Nephron (organoid): Measurements from ENCODE around the gene NCF2.

Experiments used
- H3K27ac Mint-ChIP-seq, 3 experiments: 2 replicates each; pipeline ENCODE4 v1.8.0; 2020; ENCODE audit warnings: mixed read lengths in 3 of 3, mild to moderate bottlenecking in 2 of 3, moderate library complexity in 1 of 3
- H3K27me3 Mint-ChIP-seq: 2 replicates; pipeline ENCODE4 v1.8.0; 2021; ENCODE audit warnings: low read depth, mild to moderate bottlenecking, moderate library complexity, mixed read lengths
- H3K36me3 Mint-ChIP-seq: 2 replicates; pipeline ENCODE4 v1.8.0; 2020; ENCODE audit warnings: low read depth, mixed read lengths
- H3K4me1 Mint-ChIP-seq: 2 replicates; pipeline ENCODE4 v1.8.0; 2020; ENCODE audit warnings: mixed read lengths
- H3K4me3 Mint-ChIP-seq, 3 experiments: 2 replicates each; pipeline ENCODE4 v1.8.0; 2020; ENCODE audit warnings: mild to moderate bottlenecking in 3 of 3, mixed read lengths in 3 of 3, moderate library complexity in 2 of 3
- H3K9me3 Mint-ChIP-seq: 2 replicates; pipeline ENCODE4 v1.8.0; 2020; ENCODE audit warnings: mixed read lengths
- TF ChIP-seq, protein P1 (sequence below), 3 experiments: fragments of 200-600 bp; sonication (generic); IDR thresholded peaks; one replicate each; pipeline ENCODE4 v1.5.0; 2021; ENCODE audit warnings: antibody characterized with exemption in 3 of 3; ENCODE audit not compliant: unreplicated experiment in 3 of 3

NCF2 gene

GRCh38 chr1:183565261-183565660 is 25.0 kb downstream of the NCF2 start:
- no peaks in the 10 kb centered on the region for H3K9me3 Mint-ChIP-seq
- H3K36me3 Mint-ChIP-seq = no peaks in the 10 kb centered on the region
- no peak overlapping the region for H3K4me3 Mint-ChIP-seq
- TF ChIP-seq, protein P1, sequence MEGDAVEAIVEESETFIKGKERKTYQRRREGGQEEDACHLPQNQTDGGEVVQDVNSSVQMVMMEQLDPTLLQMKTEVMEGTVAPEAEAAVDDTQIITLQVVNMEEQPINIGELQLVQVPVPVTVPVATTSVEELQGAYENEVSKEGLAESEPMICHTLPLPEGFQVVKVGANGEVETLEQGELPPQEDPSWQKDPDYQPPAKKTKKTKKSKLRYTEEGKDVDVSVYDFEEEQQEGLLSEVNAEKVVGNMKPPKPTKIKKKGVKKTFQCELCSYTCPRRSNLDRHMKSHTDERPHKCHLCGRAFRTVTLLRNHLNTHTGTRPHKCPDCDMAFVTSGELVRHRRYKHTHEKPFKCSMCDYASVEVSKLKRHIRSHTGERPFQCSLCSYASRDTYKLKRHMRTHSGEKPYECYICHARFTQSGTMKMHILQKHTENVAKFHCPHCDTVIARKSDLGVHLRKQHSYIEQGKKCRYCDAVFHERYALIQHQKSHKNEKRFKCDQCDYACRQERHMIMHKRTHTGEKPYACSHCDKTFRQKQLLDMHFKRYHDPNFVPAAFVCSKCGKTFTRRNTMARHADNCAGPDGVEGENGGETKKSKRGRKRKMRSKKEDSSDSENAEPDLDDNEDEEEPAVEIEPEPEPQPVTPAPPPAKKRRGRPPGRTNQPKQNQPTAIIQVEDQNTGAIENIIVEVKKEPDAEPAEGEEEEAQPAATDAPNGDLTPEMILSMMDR (IDR thresholded peaks at IDR 0.05; ENCODE audit: unreplicated experiment in 3 of 3) = no peak
- H3K27ac Mint-ChIP-seq = peak overlapping the region in 1 of 3 experiments; percentile 4
- H3K27me3 Mint-ChIP-seq = peaks cover 10% of the 10 kb centered on the region
- H3K4me1 Mint-ChIP-seq = peaks cover 6% of the 10 kb centered on the region

GRCh38 chr1:183562701-183563100 is 27.6 kb downstream of the NCF2 start:
- TF ChIP-seq, protein P1 (IDR thresholded peaks at IDR 0.05; ENCODE audit: unreplicated experiment in 3 of 3) = no peak
- Mint-ChIP-seq H3K27me3 (peaks cover 4% of the 10 kb centered on the region), H3K4me3 (no peak overlapping the region), H3K9me3 (no peaks in the 10 kb centered on the region), H3K27ac (peak overlapping the region in 1 of 3 experiments; percentile 59), H3K36me3 (peaks cover 3% of the 10 kb centered on the region), H3K4me1 (no peaks in the 10 kb centered on the region)

DNA sequence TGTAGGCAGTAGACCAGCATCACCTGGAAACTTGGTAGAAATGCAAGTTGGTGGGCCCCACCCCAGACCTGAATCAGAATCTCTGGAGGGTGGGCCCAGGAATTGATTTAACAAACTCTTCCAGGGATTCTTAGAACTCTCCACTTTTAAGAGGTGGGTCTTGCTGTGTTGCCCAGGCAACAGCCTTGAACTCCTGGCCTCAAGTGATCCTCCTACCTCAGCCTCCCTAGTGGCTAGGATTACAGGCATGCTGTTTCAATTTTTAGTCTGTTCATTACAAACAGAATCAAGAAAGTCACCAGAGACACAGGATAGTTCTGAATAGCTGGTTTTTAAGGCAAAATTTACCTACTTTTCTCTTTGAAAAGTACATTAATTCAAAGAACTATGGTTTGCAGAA is 31.2 kb downstream of the NCF2 start:
- Mint-ChIP-seq H3K27ac (no peak overlapping the region), H3K9me3 (no peaks in the 10 kb centered on the region), H3K27me3 (no peaks in the 10 kb centered on the region), H3K36me3 (peaks cover 11% of the 10 kb centered on the region), H3K4me1 (no peaks in the 10 kb centered on the region), H3K4me3 (no peak overlapping the region)
- TF ChIP-seq, protein P1 (IDR thresholded peaks at IDR 0.05; ENCODE audit: unreplicated experiment in 3 of 3) = no peak

DNA sequence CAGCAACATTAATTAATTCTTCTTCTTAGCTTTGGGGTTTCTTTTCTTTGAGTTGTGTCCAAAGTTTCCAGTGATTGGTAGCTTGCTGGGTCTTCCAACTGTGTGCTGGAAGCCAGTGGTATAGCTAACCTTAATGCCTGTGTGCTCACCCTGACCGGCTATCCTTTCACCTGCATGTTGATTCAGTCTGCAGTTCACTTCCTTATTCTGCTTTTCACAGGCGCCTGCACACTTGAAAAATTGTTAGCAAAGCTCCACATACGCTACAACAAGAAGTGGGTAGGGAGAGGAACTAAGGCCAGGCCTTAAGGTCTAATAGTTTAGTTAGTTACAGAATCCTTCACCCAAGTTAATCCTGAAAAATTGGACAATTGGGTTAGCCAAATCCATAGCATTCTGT is 35.7 kb downstream of the NCF2 start:
- Mint-ChIP-seq H3K27me3 (no peaks in the 10 kb centered on the region), H3K36me3 (peaks cover 37% of the 10 kb centered on the region), H3K4me3 (no peak overlapping the region), H3K27ac (peak overlapping the region in 1 of 3 experiments; percentile 87), H3K9me3 (no peaks in the 10 kb centered on the region), H3K4me1 (peaks cover 10% of the 10 kb centered on the region)
- TF ChIP-seq, protein P1 (IDR thresholded peaks at IDR 0.05; ENCODE audit: unreplicated experiment in 3 of 3) = no peak

DNA sequence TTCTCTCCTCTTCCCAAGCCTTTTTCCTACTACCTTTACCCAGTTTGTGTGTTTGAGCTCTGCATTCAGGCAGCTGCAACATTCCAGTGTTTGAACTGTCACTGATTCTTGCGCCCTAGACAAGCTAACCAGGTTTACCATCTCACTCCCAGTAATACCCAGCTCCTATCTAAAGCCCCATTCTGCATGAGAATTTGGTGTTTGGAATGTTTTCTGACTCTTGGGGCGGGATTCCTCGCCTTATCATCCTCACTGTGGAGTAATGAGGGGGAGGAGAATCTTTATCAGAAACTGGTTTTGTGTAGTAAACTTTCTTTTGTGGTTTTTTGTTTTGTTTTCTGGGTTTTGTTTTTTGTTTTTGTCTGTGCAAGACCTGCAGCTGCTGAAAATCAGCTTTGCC is 36.5 kb downstream of the NCF2 start:
- Mint-ChIP-seq H3K27ac (peak overlapping the region; percentile 11 to 78 (median 31)), H3K27me3 (no peaks in the 10 kb centered on the region), H3K4me3 (no peak overlapping the region), H3K9me3 (no peaks in the 10 kb centered on the region), H3K4me1 (peaks cover 10% of the 10 kb centered on the region), H3K36me3 (peaks cover 43% of the 10 kb centered on the region)
- TF ChIP-seq, protein P1 (IDR thresholded peaks at IDR 0.05; ENCODE audit: unreplicated experiment in 3 of 3) = no peak

GRCh38 chr1:183553331-183553730 is 36.9 kb downstream of the NCF2 start:
- Mint-ChIP-seq H3K36me3 (peaks cover 48% of the 10 kb centered on the region), H3K27me3 (no peaks in the 10 kb centered on the region), H3K27ac (peak overlapping the region in 2 of 3 experiments; percentile 11 to 78), H3K9me3 (no peaks in the 10 kb centered on the region), H3K4me3 (no peak overlapping the region), H3K4me1 (peaks cover 10% of the 10 kb centered on the region)
- TF ChIP-seq, protein P1 (IDR thresholded peaks at IDR 0.05; ENCODE audit: unreplicated experiment in 3 of 3) = no peak
